Peyer's patch (tissue), 4 donors: ENCODE data around the gene BABAM1.

Source experiments
- POLR2A ChIP-seq, 2 donors: fragments of 450-650 bp; IDR thresholded peaks; one replicate each; pipeline ENCODE4 v1.5.1; 2017; ENCODE audit warnings: antibody characterized with exemption in 2 of 2, mild to moderate bottlenecking in 2 of 2, moderate library complexity in 2 of 2
- TF ChIP-seq, protein P1 (sequence below), 6 experiments: fragments of 450-650 bp in 4 of 6; fragments of 200-600 bp in 2 of 6; sonication (generic) in 1 of 6; IDR thresholded peaks; one replicate each; pipeline ENCODE4 v1.5.1; 2017 to 2019; ENCODE audit warnings: antibody characterized with exemption in 6 of 6, mild to moderate bottlenecking in 3 of 6, moderate library complexity in 1 of 6

DNA sequence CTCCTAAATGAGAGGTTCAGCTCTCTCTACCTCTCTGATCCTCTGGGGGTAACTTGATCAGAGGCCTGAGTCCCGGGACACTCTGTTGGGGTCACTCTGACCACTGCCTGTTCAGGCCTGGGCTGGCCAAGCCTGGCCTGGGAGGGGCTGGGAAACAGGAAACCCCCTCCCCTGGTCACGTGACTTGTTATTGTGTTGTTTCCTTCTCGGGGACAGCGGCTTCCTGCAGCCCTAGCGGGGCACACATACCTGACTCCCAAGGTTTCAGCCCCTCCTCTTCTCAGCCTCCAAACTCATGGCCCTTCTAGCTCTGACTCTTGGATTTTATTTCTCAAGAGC is 2.6 kb upstream of the BABAM1 start, which contains the start of gene USHBP1:
- TF ChIP-seq, protein P1, sequence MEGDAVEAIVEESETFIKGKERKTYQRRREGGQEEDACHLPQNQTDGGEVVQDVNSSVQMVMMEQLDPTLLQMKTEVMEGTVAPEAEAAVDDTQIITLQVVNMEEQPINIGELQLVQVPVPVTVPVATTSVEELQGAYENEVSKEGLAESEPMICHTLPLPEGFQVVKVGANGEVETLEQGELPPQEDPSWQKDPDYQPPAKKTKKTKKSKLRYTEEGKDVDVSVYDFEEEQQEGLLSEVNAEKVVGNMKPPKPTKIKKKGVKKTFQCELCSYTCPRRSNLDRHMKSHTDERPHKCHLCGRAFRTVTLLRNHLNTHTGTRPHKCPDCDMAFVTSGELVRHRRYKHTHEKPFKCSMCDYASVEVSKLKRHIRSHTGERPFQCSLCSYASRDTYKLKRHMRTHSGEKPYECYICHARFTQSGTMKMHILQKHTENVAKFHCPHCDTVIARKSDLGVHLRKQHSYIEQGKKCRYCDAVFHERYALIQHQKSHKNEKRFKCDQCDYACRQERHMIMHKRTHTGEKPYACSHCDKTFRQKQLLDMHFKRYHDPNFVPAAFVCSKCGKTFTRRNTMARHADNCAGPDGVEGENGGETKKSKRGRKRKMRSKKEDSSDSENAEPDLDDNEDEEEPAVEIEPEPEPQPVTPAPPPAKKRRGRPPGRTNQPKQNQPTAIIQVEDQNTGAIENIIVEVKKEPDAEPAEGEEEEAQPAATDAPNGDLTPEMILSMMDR (IDR thresholded peaks at IDR 0.05): no peak
- TF ChIP-seq POLR2A (IDR thresholded peaks at IDR 0.05): no peak
